ENCODE results near the gene USP10.
"Not testable (repeated sequence)": the region's sequence is repeated elsewhere in the genome, so short reads cannot be mapped to it uniquely, and the experiment has no call there.

The USP10 gene

DNA sequence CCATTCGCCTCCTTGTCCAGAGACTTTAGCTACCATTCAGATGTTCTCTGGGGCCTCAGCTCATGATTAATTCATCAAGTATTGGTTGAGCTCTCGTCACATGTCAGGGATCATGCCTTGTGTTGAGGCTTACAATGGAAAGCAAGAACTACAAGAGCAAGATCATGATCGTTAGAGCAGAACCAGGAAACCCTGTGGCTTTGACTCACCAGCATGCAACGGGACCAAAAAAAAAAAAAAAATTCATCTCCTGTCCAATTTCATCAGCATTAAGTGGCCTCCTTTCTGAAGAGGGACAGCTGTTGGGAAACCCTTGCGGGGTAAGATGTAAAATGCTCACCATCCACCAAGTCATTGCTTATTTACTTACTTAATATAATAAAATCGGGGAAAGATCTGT is 12.1 kb upstream of the USP10 start:
- peaks cover 12% of the 10 kb centered on the region for H3K4me1 ChIP-seq (ENCODE audit: insufficient read depth, low read length, poor library complexity, severe bottlenecking)
- no peaks in the 10 kb centered on the region for H3F3A ChIP-seq (ENCODE audit: low read depth)
- H3K27me3 ChIP-seq (ENCODE audit: insufficient read depth, low read length, poor library complexity, severe bottlenecking), result no peaks in the 10 kb centered on the region
- H3K4me3 ChIP-seq (ENCODE audit: low read length, poor library complexity, severe bottlenecking), result no peak overlapping the region
- no peaks in the 10 kb centered on the region for H3K9me2 ChIP-seq (replicated peaks; ENCODE audit: low read depth, low read length)
- peak overlapping the region; percentile 70; the same call in 1 of the 2 replicates for H2AFZ ChIP-seq (ENCODE audit: low read length)
- H3K79me2 ChIP-seq (ENCODE audit: insufficient read depth, low read length), result no peaks in the 10 kb centered on the region
- H3K9ac ChIP-seq (ENCODE audit: low read depth, low read length, poor library complexity, severe bottlenecking), result no peak overlapping the region
- TF ChIP-seq, protein P1, sequence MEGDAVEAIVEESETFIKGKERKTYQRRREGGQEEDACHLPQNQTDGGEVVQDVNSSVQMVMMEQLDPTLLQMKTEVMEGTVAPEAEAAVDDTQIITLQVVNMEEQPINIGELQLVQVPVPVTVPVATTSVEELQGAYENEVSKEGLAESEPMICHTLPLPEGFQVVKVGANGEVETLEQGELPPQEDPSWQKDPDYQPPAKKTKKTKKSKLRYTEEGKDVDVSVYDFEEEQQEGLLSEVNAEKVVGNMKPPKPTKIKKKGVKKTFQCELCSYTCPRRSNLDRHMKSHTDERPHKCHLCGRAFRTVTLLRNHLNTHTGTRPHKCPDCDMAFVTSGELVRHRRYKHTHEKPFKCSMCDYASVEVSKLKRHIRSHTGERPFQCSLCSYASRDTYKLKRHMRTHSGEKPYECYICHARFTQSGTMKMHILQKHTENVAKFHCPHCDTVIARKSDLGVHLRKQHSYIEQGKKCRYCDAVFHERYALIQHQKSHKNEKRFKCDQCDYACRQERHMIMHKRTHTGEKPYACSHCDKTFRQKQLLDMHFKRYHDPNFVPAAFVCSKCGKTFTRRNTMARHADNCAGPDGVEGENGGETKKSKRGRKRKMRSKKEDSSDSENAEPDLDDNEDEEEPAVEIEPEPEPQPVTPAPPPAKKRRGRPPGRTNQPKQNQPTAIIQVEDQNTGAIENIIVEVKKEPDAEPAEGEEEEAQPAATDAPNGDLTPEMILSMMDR (conservative IDR thresholded peaks at IDR 0.05; ENCODE audit: low read length), result no peak
- TF ChIP-seq EZH2phosphoT487 (IDR thresholded peaks at IDR 0.05; ENCODE audit: borderline replicate concordance), result no peak
- H3K9me3 ChIP-seq (ENCODE audit: insufficient read depth, low read depth, low read length), result no peaks in the 10 kb centered on the region
- H3K4me2 ChIP-seq (ENCODE audit: low read depth, low read length, poor library complexity, severe bottlenecking), result peak overlapping the region; percentile 34
- H4K20me1 ChIP-seq (ENCODE audit: insufficient read depth, low read length, poor library complexity, severe bottlenecking), result no peaks in the 10 kb centered on the region
- no peaks in the 10 kb centered on the region for H3K36me3 ChIP-seq (ENCODE audit: insufficient read depth, low read length)

DNA sequence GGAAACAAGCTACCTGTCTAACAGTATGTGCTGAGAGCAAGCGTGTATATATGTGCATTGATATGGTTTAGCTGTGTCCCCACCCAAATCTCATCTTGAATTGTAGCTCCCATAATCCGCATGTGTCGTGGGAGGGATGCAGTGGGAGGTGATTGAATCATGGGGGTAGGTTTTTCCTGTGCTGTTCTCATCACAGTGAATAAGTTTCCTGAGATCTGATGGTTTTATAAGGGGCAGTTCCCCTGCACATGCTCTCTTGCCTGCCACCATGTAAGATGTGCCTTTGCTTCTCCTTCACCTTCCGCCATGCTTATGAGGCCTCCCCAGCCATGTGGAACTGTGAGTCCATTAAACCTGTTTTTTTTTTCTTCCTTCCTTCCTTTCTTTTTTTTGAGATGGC is 11.6 kb upstream of the USP10 start:
- not testable (repeated sequence) for H3K36me3 ChIP-seq (ENCODE audit: insufficient read depth, low read length); H3K9me3 ChIP-seq (ENCODE audit: insufficient read depth, low read depth, low read length); H3K9me2 ChIP-seq (replicated peaks; ENCODE audit: low read depth, low read length); H2AFZ ChIP-seq (ENCODE audit: low read length); H3K79me2 ChIP-seq (ENCODE audit: insufficient read depth, low read length); H3K4me2 ChIP-seq (ENCODE audit: low read depth, low read length, poor library complexity, severe bottlenecking); H4K20me1 ChIP-seq (ENCODE audit: insufficient read depth, low read length, poor library complexity, severe bottlenecking); H3K9ac ChIP-seq (ENCODE audit: low read depth, low read length, poor library complexity, severe bottlenecking); H3K4me3 ChIP-seq (ENCODE audit: low read length, poor library complexity, severe bottlenecking); H3F3A ChIP-seq (ENCODE audit: low read depth); H3K27me3 ChIP-seq (ENCODE audit: insufficient read depth, low read length, poor library complexity, severe bottlenecking)
- H3K4me1 ChIP-seq (ENCODE audit: insufficient read depth, low read length, poor library complexity, severe bottlenecking), result peaks cover 12% of the 10 kb centered on the region

DNA sequence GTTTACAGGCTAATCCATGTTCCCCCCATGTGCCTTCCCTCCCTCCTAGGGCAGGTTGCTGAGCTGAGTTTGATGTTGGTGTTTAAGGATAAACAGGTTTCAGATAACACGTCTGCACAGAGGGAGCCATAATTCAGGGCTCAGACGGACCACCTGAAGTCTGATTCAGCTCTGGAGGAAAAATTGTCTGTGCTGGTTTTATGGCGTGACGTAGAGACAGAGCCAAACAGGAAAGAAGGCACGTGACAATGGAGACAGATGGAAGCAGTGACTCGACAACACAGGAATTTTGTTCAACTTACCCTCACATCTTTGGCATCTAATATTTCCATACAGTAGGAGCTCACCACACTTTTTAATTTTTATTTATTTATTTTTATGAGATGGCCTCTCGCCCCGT is 10.7 kb upstream of the USP10 start:
- no peaks in the 10 kb centered on the region for H3K9me3 ChIP-seq (ENCODE audit: insufficient read depth, low read depth, low read length)

More for the DNA sequence above, 10.7 kb upstream of the USP10 start:
- Histone ChIP-seq H3K79me2 (ENCODE audit: insufficient read depth, low read length) (no peaks in the 10 kb centered on the region), H3F3A (ENCODE audit: low read depth) (no peaks in the 10 kb centered on the region), H3K4me3 (ENCODE audit: low read length, poor library complexity, severe bottlenecking) (no peak overlapping the region), H3K36me3 (ENCODE audit: insufficient read depth, low read length) (no peaks in the 10 kb centered on the region), H2AFZ (ENCODE audit: low read length) (no peak overlapping the region), H3K9ac (ENCODE audit: low read depth, low read length, poor library complexity, severe bottlenecking) (no peak overlapping the region), H4K20me1 (ENCODE audit: insufficient read depth, low read length, poor library complexity, severe bottlenecking) (no peaks in the 10 kb centered on the region), H3K4me2 (ENCODE audit: low read depth, low read length, poor library complexity, severe bottlenecking) (no peak overlapping the region), H3K9me2 (replicated peaks; ENCODE audit: low read depth, low read length) (no peaks in the 10 kb centered on the region), H3K27me3 (ENCODE audit: insufficient read depth, low read length, poor library complexity, severe bottlenecking) (no peaks in the 10 kb centered on the region), H3K4me1 (ENCODE audit: insufficient read depth, low read length, poor library complexity, severe bottlenecking) (peaks cover 12% of the 10 kb centered on the region)
- TF ChIP-seq EZH2phosphoT487 (IDR thresholded peaks at IDR 0.05; ENCODE audit: borderline replicate concordance), result no peak
- TF ChIP-seq, protein P1 (conservative IDR thresholded peaks at IDR 0.05; ENCODE audit: low read length), result no peak

Measured in Loucy (cell line).